OCI-LY3 (cell line): Measurements from ENCODE around the gene POLR2A.

Experiments used
- CTCF ChIP-seq: fragments of 200-600, 300-600 bp; sonication (generic); IDR thresholded peaks from 2 replicates; pipeline ENCODE4 v1.5.1; 2014; ENCODE audit warnings: antibody characterized with exemption, low read length, low read depth
- EZH2phosphoT487 ChIP-seq: fragments of 200-600 bp; shearing (Covaris generic); IDR thresholded peaks from 2 replicates; pipeline ENCODE4 v1.6.1; 2018; ENCODE audit warnings: antibody characterized with exemption, mixed run types, low read depth

DNA sequence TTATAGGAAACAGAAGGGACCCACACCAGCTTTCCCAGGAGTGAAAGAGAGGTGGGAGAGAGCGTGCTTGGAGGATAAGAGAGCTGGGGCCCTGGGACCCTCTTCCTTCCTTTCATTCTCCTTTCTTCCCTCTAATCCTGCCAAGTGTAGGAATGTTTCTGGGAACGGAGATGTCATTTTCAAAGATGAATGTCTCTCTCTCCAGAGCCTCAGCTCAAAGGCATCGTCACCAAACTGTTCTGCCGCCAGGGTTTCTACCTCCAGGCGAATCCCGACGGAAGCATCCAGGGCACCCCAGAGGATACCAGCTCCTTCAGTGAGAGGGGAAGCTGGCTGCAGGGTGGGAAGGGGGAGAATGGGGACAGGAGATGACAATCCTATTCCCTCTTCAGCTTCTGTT, 42.9 kb upstream of the POLR2A start:
- TF ChIP-seq CTCF (no peak), EZH2phosphoT487 (no peak)
